ENCODE results near the gene DOCK9.

The DOCK9 gene

GRCh38 chr13:98892821-98893220 lies 85.0 kb downstream of the DOCK9 start:
- Histone ChIP-seq H3K79me2 (ENCODE audit: low read length) (no peaks in the 10 kb centered on the region), H3K27ac (ENCODE audit: low read length) (no peak overlapping the region), H3K4me1 (ENCODE audit: low read length) (no peaks in the 10 kb centered on the region)

DNA sequence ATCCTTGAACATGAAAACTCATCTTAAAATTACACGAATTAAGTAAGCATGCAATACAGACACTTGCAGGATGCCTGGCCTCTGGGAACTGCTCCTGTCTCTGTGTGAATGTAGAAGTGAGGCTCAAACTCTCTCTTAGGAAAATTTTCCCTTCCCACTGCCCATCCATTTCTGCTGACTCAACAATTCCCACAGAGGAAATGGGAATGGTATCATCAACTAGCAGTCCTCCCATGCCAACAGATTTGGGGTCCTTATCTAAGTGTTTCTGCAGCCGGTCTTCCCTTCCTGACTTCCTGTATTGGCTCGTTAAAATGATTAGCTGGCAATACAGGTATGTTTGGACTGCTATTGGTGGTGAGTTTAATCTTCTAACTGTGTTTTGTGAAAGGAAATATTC lies 85.8 kb downstream of the DOCK9 start:
- no peaks in the 10 kb centered on the region for H3K4me1 ChIP-seq (ENCODE audit: low read length)
- no peaks in the 10 kb centered on the region for H3K79me2 ChIP-seq (ENCODE audit: low read length)
- H3F3A ChIP-seq (ENCODE audit: insufficient read depth, low read length) = no peaks in the 10 kb centered on the region; the same call in 1 of the 2 replicates
- H3K4me3 ChIP-seq (ENCODE audit: low read length) = no peak overlapping the region
- DNase-seq = no peak
- TF ChIP-seq, protein P1, sequence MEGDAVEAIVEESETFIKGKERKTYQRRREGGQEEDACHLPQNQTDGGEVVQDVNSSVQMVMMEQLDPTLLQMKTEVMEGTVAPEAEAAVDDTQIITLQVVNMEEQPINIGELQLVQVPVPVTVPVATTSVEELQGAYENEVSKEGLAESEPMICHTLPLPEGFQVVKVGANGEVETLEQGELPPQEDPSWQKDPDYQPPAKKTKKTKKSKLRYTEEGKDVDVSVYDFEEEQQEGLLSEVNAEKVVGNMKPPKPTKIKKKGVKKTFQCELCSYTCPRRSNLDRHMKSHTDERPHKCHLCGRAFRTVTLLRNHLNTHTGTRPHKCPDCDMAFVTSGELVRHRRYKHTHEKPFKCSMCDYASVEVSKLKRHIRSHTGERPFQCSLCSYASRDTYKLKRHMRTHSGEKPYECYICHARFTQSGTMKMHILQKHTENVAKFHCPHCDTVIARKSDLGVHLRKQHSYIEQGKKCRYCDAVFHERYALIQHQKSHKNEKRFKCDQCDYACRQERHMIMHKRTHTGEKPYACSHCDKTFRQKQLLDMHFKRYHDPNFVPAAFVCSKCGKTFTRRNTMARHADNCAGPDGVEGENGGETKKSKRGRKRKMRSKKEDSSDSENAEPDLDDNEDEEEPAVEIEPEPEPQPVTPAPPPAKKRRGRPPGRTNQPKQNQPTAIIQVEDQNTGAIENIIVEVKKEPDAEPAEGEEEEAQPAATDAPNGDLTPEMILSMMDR (IDR thresholded peaks at IDR 0.05; ENCODE audit: low read length) = no peak
- no peak for TF ChIP-seq EZH2phosphoT487 (IDR thresholded peaks at IDR 0.05; ENCODE audit: low read length)
- TF ChIP-seq EZH2 (optimal IDR thresholded peaks at IDR 0.05; ENCODE audit: low read depth, low read length) = no peak
- H4K20me1 ChIP-seq (ENCODE audit: insufficient read depth, low read length) = no peaks in the 10 kb centered on the region
- H3K9ac ChIP-seq (ENCODE audit: low read length) = no peak overlapping the region
- H2AFZ ChIP-seq (ENCODE audit: low read length) = no peak overlapping the region
- no peak overlapping the region for H3K27ac ChIP-seq (ENCODE audit: low read length)
- 0 out of 2 replicates have a peak, but pooled peaks cover 4% of the 10 kb centered on the region for H3K36me3 ChIP-seq (replicated peaks; ENCODE audit: insufficient read depth, low read length)
- no peaks in the 10 kb centered on the region for H3K9me2 ChIP-seq (replicated peaks; ENCODE audit: insufficient read depth, low read length)
- no peaks in the 10 kb centered on the region for H3K27me3 ChIP-seq (replicated peaks; ENCODE audit: insufficient read depth, low read length)
- no peak overlapping the region for H3K4me2 ChIP-seq (ENCODE audit: low read depth, low read length)
- no peaks in the 10 kb centered on the region for H3K9me3 ChIP-seq (replicated peaks; ENCODE audit: insufficient read depth, low read length)

More at GRCh38 chr13:98892821-98893220, 85.0 kb downstream of the DOCK9 start:
- Histone ChIP-seq H3K9me2 (replicated peaks; ENCODE audit: insufficient read depth, low read length) (no peaks in the 10 kb centered on the region), H3K4me2 (ENCODE audit: low read depth, low read length) (no peak overlapping the region), H3F3A (ENCODE audit: insufficient read depth, low read length) (no peaks in the 10 kb centered on the region; the same call in 1 of the 2 replicates), H2AFZ (ENCODE audit: low read length) (no peak overlapping the region), H4K20me1 (ENCODE audit: insufficient read depth, low read length) (no peaks in the 10 kb centered on the region), H3K4me3 (ENCODE audit: low read length) (no peak overlapping the region), H3K9ac (ENCODE audit: low read length) (no peak overlapping the region), H3K36me3 (replicated peaks; ENCODE audit: insufficient read depth, low read length) (0 out of 2 replicates have a peak, but pooled peaks cover 2% of the 10 kb centered on the region), H3K9me3 (replicated peaks; ENCODE audit: insufficient read depth, low read length) (no peaks in the 10 kb centered on the region), H3K27me3 (replicated peaks; ENCODE audit: insufficient read depth, low read length) (no peaks in the 10 kb centered on the region)
- DNase-seq = no peak
- TF ChIP-seq, protein P1 (IDR thresholded peaks at IDR 0.05; ENCODE audit: low read length) = no peak
- TF ChIP-seq EZH2 (optimal IDR thresholded peaks at IDR 0.05; ENCODE audit: low read depth, low read length) = no peak
- TF ChIP-seq EZH2phosphoT487 (IDR thresholded peaks at IDR 0.05; ENCODE audit: low read length) = no peak

DNA sequence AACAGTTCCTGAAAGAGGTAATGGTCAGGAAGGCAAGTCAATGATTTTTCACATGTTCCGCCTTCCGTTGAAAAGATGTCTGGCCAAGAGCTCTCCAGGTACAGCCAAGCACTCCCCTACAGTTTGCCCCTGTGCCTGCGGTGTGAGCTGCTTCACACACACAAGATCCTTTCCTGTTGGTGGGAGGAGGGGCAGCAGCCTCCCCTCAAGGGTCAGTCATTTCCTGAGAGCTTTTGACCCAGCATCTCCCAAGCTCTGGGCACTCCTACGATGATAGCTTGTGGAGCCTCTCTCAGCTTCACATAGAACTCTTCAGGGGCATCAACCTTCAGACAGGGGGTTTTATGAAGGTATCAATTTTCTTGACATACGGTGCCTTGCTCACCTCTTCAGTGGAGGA lies 86.9 kb downstream of the DOCK9 start:
- H3K9me2 ChIP-seq (replicated peaks; ENCODE audit: insufficient read depth, low read length) = no peaks in the 10 kb centered on the region
- H3K4me3 ChIP-seq (ENCODE audit: low read length) = no peak overlapping the region
- H3K27ac ChIP-seq (ENCODE audit: low read length) = no peak overlapping the region
- TF ChIP-seq, protein P1 (IDR thresholded peaks at IDR 0.05; ENCODE audit: low read length) = no peak
- TF ChIP-seq EZH2phosphoT487 (IDR thresholded peaks at IDR 0.05; ENCODE audit: low read length) (no peak), EZH2 (optimal IDR thresholded peaks at IDR 0.05; ENCODE audit: low read depth, low read length) (no peak)
- H2AFZ ChIP-seq (ENCODE audit: low read length) = no peak overlapping the region
- H3K4me1 ChIP-seq (ENCODE audit: low read length) = no peaks in the 10 kb centered on the region
- H3K9me3 ChIP-seq (replicated peaks; ENCODE audit: insufficient read depth, low read length) = no peaks in the 10 kb centered on the region
- 0 out of 2 replicates have a peak, but pooled peaks cover 4% of the 10 kb centered on the region for H3K36me3 ChIP-seq (replicated peaks; ENCODE audit: insufficient read depth, low read length)
- no peaks in the 10 kb centered on the region for H3K79me2 ChIP-seq (ENCODE audit: low read length)
- no peak for DNase-seq
- H3K9ac ChIP-seq (ENCODE audit: low read length) = no peak overlapping the region
- H3F3A ChIP-seq (ENCODE audit: insufficient read depth, low read length) = no peaks in the 10 kb centered on the region; the same call in 1 of the 2 replicates
- no peak overlapping the region for H3K4me2 ChIP-seq (ENCODE audit: low read depth, low read length)
- H4K20me1 ChIP-seq (ENCODE audit: insufficient read depth, low read length) = no peaks in the 10 kb centered on the region
- H3K27me3 ChIP-seq (replicated peaks; ENCODE audit: insufficient read depth, low read length) = no peaks in the 10 kb centered on the region
